H9 (cell line): ENCODE data around the gene MICAL2. TPM values are rescaled to one million over a fixed set of nuclear protein-coding genes. Genes with fewer than 3 reads are reported as not detected.

ENCODE experiments used
- DNase-seq: peaks from one replicate; pipeline ENCODE4 v3.0.0-alpha.2; 2017
- H2AFZ ChIP-seq: one replicate; pipeline ENCODE4 v1.6.1; 2013; ENCODE audit warnings: mild to moderate bottlenecking, low read length, control low read depth, moderate library complexity
- H2AK5ac ChIP-seq: 2 replicates; pipeline ENCODE4 v1.6.1; 2013; ENCODE audit warnings: low read length, control low read depth, mixed read lengths; ENCODE audit not compliant: insufficient read length
- H2BK120ac ChIP-seq: one replicate; pipeline ENCODE4 v1.6.1; 2013; ENCODE audit warnings: low read depth, mild to moderate bottlenecking, low read length, control low read depth, inconsistent platforms; ENCODE audit not compliant: poor library complexity, severe bottlenecking
- H2BK12ac ChIP-seq: 2 replicates; pipeline ENCODE4 v1.6.1; 2013; ENCODE audit warnings: low read length, control low read depth, mixed read lengths, low read depth; ENCODE audit not compliant: insufficient read length
- H2BK15ac ChIP-seq: 2 replicates; pipeline ENCODE4 v1.6.1; 2013; ENCODE audit warnings: low read depth, low read length, control low read depth
- H2BK20ac ChIP-seq: one replicate; pipeline ENCODE4 v1.6.1; 2013; ENCODE audit warnings: low read depth, mild to moderate bottlenecking, low read length, control low read depth, inconsistent platforms; ENCODE audit not compliant: poor library complexity, severe bottlenecking
- H2BK5ac ChIP-seq: 2 replicates; pipeline ENCODE4 v1.6.1; 2013; ENCODE audit warnings: low read length, control low read depth, mixed read lengths; ENCODE audit not compliant: insufficient read length
- H3K14ac ChIP-seq: 2 replicates; pipeline ENCODE4 v1.6.1; 2013; ENCODE audit warnings: low read length, control low read depth; ENCODE audit not compliant: insufficient read depth
- H3K18ac ChIP-seq: 2 replicates; pipeline ENCODE4 v1.6.1; 2013; ENCODE audit warnings: low read depth, mild to moderate bottlenecking, mixed read lengths, low read length, control low read depth; ENCODE audit not compliant: insufficient read length
- H3K23ac ChIP-seq: 2 replicates; pipeline ENCODE4 v1.6.1; 2013; ENCODE audit warnings: low read length, control low read depth, mixed read lengths, low read depth; ENCODE audit not compliant: insufficient read length
- H3K23me2 ChIP-seq: 2 replicates; pipeline ENCODE4 v1.6.1; 2013; ENCODE audit warnings: low read depth, mild to moderate bottlenecking, mixed read lengths, low read length, control low read depth; ENCODE audit not compliant: insufficient read length, poor library complexity, severe bottlenecking
- H3K27ac ChIP-seq: 2 replicates; pipeline ENCODE4 v1.5.1; 2013; ENCODE audit warnings: low read length, control low read depth, mixed read lengths, low read depth; ENCODE audit not compliant: insufficient read length
- H3K27me3 ChIP-seq: 2 replicates; pipeline ENCODE4 v1.6.1; 2013; ENCODE audit warnings: low read length, control low read depth, inconsistent platforms; ENCODE audit not compliant: insufficient read depth
- H3K4ac ChIP-seq: 2 replicates; pipeline ENCODE4 v1.6.1; 2013; ENCODE audit warnings: low read depth, mild to moderate bottlenecking, control low read depth, inconsistent platforms, low read length, moderate library complexity
- H3K4me1 ChIP-seq: 2 replicates; pipeline ENCODE4 v1.6.1; 2013; ENCODE audit warnings: low read length, control low read depth, inconsistent platforms; ENCODE audit not compliant: insufficient read depth
- H3K4me2 ChIP-seq: 2 replicates; pipeline ENCODE4 v1.6.1; 2013; ENCODE audit warnings: low read length, control low read depth, mixed read lengths; ENCODE audit not compliant: insufficient read length, insufficient read depth
- H3K56ac ChIP-seq: 2 replicates; pipeline ENCODE4 v1.6.1; 2013; ENCODE audit warnings: low read depth, mild to moderate bottlenecking, mixed read lengths, low read length, control low read depth; ENCODE audit not compliant: insufficient read length
- H3K79me1 ChIP-seq: 2 replicates; pipeline ENCODE4 v1.6.1; 2013; ENCODE audit warnings: low read depth, mild to moderate bottlenecking, moderate library complexity, low read length, control low read depth, inconsistent platforms; ENCODE audit not compliant: insufficient read depth, poor library complexity, severe bottlenecking
- H3K79me2 ChIP-seq: 2 replicates; pipeline ENCODE4 v1.6.1; 2013; ENCODE audit warnings: low read length, control low read depth, inconsistent platforms; ENCODE audit not compliant: insufficient read depth
- H3K9ac ChIP-seq: 2 replicates; pipeline ENCODE4 v1.6.1; 2013; ENCODE audit warnings: low read length, control low read depth, mixed read lengths; ENCODE audit not compliant: insufficient read length; ENCODE audit errors: extremely low read depth
- H3K9me3 ChIP-seq: one replicate; pipeline ENCODE4 v1.6.1; 2013; ENCODE audit warnings: low read depth, low read length, inconsistent platforms; ENCODE audit not compliant: control insufficient read depth
- H3T11ph ChIP-seq: one replicate; pipeline ENCODE4 v1.6.1; 2013; ENCODE audit warnings: mild to moderate bottlenecking, low read length, control low read depth, inconsistent platforms
- H4K20me1 ChIP-seq: one replicate; pipeline ENCODE4 v1.6.1; 2013; ENCODE audit not compliant: control insufficient read depth, insufficient read length, insufficient read depth
- H4K5ac ChIP-seq: 2 replicates; pipeline ENCODE4 v1.6.1; 2013; ENCODE audit warnings: low read depth, mild to moderate bottlenecking, mixed read lengths, low read length, control low read depth; ENCODE audit not compliant: insufficient read length
- H4K8ac ChIP-seq: replicated peaks from 2 replicates; pipeline ENCODE4 v1.6.1; 2013; ENCODE audit warnings: low read length, control low read depth, mixed read lengths, low read depth; ENCODE audit not compliant: insufficient read length
- H4K91ac ChIP-seq: 2 replicates; pipeline ENCODE4 v1.6.1; 2013; ENCODE audit warnings: low read depth, mild to moderate bottlenecking, moderate library complexity, mixed read lengths, low read length, control low read depth; ENCODE audit not compliant: insufficient read length
- H3K27ac Mint-ChIP-seq, 3 experiments: 2 replicates in 2 of 3; 3 replicates in 1 of 3; pipeline ENCODE4 v1.8.0; 2020 to 2021; ENCODE audit warnings: mixed read lengths in 3 of 3, mild to moderate bottlenecking in 1 of 3, moderate library complexity in 1 of 3
- H3K27me3 Mint-ChIP-seq: 2 replicates; pipeline ENCODE4 v1.8.0; 2021; ENCODE audit warnings: low read depth, mild to moderate bottlenecking, moderate library complexity, mixed read lengths
- H3K36me3 Mint-ChIP-seq, 3 experiments: 2 replicates in 2 of 3; 3 replicates in 1 of 3; pipeline ENCODE4 v1.8.0; 2020 to 2021; ENCODE audit warnings: low read depth in 3 of 3, mixed read lengths in 3 of 3; ENCODE audit not compliant: insufficient read depth in 1 of 3
- H3K4me1 Mint-ChIP-seq, 2 experiments: 2 replicates each; pipeline ENCODE4 v1.8.0; 2020; ENCODE audit warnings: mixed read lengths in 2 of 2
- H3K4me3 Mint-ChIP-seq, 2 experiments: 2 replicates in 1 of 2; 3 replicates in 1 of 2; pipeline ENCODE4 v1.8.0; 2020 to 2021; ENCODE audit warnings: mild to moderate bottlenecking in 2 of 2, mixed read lengths in 2 of 2, moderate library complexity in 1 of 2
- H3K9me3 Mint-ChIP-seq, 2 experiments: 2 replicates in 1 of 2; 3 replicates in 1 of 2; pipeline ENCODE4 v1.8.0; 2020; ENCODE audit warnings: mild to moderate bottlenecking in 2 of 2, mixed read lengths in 2 of 2, moderate library complexity in 1 of 2
- CTCF ChIP-seq: fragments of 200-600 bp; sonication (generic); conservative IDR thresholded peaks from 3 replicates; pipeline ENCODE4 v1.8.0; 2021; ENCODE audit warnings: antibody characterized with exemption, mild to moderate bottlenecking
- WGBS: extraction: QIAGEN DNeasy Blood & Tissue Kit; methylation state at CpG from one replicate; pipeline ENCODE4 v1.1.7; 2013; ENCODE audit warnings: missing lambda C conversion rate, low lambda C conversion rate, mixed read lengths; ENCODE audit not compliant: insufficient read length; ENCODE audit errors: extremely low coverage; 5-methylcytosine and 5-hydroxymethylcytosine counted together
- total RNA-seq: library from RNA; stranded (reverse); gene quantifications from 2 replicates; pipeline ENCODE4 v1.2.1, GENCODE V29; 2021

Gene MICAL2
- total RNA-seq, 1 experiment from 2014 or later: 4.7 TPM

DNA sequence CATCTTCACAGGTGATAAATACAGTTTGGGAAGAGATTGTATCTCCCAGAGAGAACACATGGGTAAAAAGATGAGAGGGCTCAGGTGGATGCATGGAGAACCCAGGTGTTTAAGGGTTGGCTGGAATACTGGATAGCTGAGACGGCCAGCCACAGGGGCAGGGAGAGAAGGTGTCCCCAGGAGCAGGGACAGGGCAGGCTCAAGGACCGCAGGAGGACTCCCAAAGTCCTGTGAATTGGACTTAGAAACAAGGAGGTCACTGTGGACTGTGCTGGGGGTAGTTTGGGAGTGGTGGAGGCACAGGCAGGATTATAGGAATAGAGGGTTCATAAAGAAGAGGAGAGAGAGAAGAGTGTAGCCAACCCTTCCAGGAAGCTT is 163.2 kb downstream of the MICAL2 start:
- Histone ChIP-seq H3K27me3 (no peaks in the 10 kb centered on the region), H3K9ac (no peak overlapping the region), H3K4me2 (no peak overlapping the region), H3K9me3 (no peaks in the 10 kb centered on the region), H4K8ac (no peak overlapping the region), H3K18ac (no peak overlapping the region), H3K23ac (no peak overlapping the region), H3T11ph (no peak overlapping the region), H2AFZ (no peak overlapping the region), H2BK12ac (no peak overlapping the region), H4K91ac (no peak overlapping the region), H3K79me1 (no peaks in the 10 kb centered on the region), H4K5ac (no peak overlapping the region), H3K56ac (no peak overlapping the region), H3K79me2 (no peaks in the 10 kb centered on the region), H4K20me1 (no peaks in the 10 kb centered on the region), H2BK15ac (no peak overlapping the region), H2BK20ac (no peak overlapping the region), H2BK5ac (no peak overlapping the region), H3K23me2 (no peaks in the 10 kb centered on the region), H3K14ac (no peak overlapping the region), H2AK5ac (no peak overlapping the region), H2BK120ac (no peak overlapping the region), H3K4ac (no peak overlapping the region), H3K27ac (no peak overlapping the region), H3K4me1 (no peaks in the 10 kb centered on the region)
- H3K4me3 Mint-ChIP-seq: no peak overlapping the region
- peaks cover under 1% of the 10 kb centered on the region; the same call in 1 of the 2 replicates for H3K27me3 Mint-ChIP-seq
- no peaks in the 10 kb centered on the region for H3K9me3 Mint-ChIP-seq
- H3K27ac Mint-ChIP-seq: no peak overlapping the region
- H3K36me3 Mint-ChIP-seq: no peaks in the 10 kb centered on the region
- peaks cover 6 to 13% of the 10 kb centered on the region in 2 experiments; a peak in 3 of 4 replicates for H3K4me1 Mint-ChIP-seq
- WGBS: no CpG with 5 or more reads among the region's 2 CpGs
- no peak for DNase-seq
- TF ChIP-seq CTCF: no peak
